BJ (cell line): ENCODE measurements around the gene TXNDC12. TPM values are rescaled to one million over a fixed set of nuclear protein-coding genes. Genes with fewer than 3 reads are reported as not detected.
"Not testable (repeated sequence)": the region's sequence is repeated elsewhere in the genome, so short reads cannot be mapped to it uniquely, and the experiment has no call there.

Source experiments
- CTCF ChIA-PET: fragments of 350-600 bp; formaldehyde crosslinking; extraction: SDS; loops from one replicate; lab custom pipeline; 2021; ENCODE audit warnings: antibody characterized with exemption, inconsistent platforms; lab: Yijun Ruan, JAX
- POLR2A ChIA-PET: fragments of 300-600 bp; sonication (Branson Sonifier 250); formaldehyde crosslinking; extraction: SDS; loops from one replicate; lab custom pipeline; 2021; ENCODE audit warnings: antibody characterized with exemption; lab: Charles Lee
- DNase-seq: peaks from one replicate; pipeline ENCODE4 v3.0.0-alpha.2; 2011; ENCODE audit warnings: low read depth
- H3K27me3 ChIP-seq: 2 replicates; pipeline ENCODE4 v1.6.0; 2011; ENCODE audit warnings: low read length; ENCODE audit not compliant: control insufficient read depth, insufficient read depth
- H3K36me3 ChIP-seq: 2 replicates; pipeline ENCODE4 v1.5.1; 2011; ENCODE audit warnings: low read length; ENCODE audit not compliant: control insufficient read depth, insufficient read depth
- H3K4me3 ChIP-seq: 2 replicates; pipeline ENCODE4 v1.5.1; 2011; ENCODE audit warnings: low read depth, mild to moderate bottlenecking, control low read depth, low read length
- CTCF ChIP-seq: IDR thresholded peaks from 2 replicates; pipeline ENCODE4 v1.5.1; 2011; ENCODE audit warnings: low read depth, mild to moderate bottlenecking, control low read depth, inconsistent platforms, low read length, moderate library complexity; ENCODE audit not compliant: insufficient read depth
- polyA plus RNA-seq: library from polyadenylated mRNA; depleted of rRNA; stranded (reverse); fragments of >200 nt; gene quantifications from 2 replicates; pipeline ENCODE4 v1.2.3, GENCODE V29; 2011

TXNDC12 gene
- polyA plus RNA-seq, 1 experiment: 53.9 TPM

GRCh38 chr1:52026278-52026677, 28.7 kb downstream of the TXNDC12 start:
- POLR2A ChIA-PET: no interaction called here

GRCh38 chr1:52022133-52022532, 32.9 kb downstream of the TXNDC12 start:
- CTCF ChIA-PET: interaction anchor here (0.6 kb wide), 1 partner anchor 317 kb away, joined by 3 read pairs; no protein-coding TSS in a partner anchor
- Histone ChIP-seq H3K4me3 (no peak overlapping the region), H3K27me3 (no peaks in the 10 kb centered on the region), H3K36me3 (peaks cover 10% of the 10 kb centered on the region)
- DNase-seq: no peak
- POLR2A ChIA-PET: no interaction called here
- no peak for TF ChIP-seq CTCF

More at GRCh38 chr1:52026278-52026677, 28.7 kb downstream of the TXNDC12 start:
- Histone ChIP-seq H3K36me3 (peaks cover 12% of the 10 kb centered on the region), H3K27me3 (no peaks in the 10 kb centered on the region), H3K4me3 (no peak overlapping the region)
- CTCF ChIA-PET: no interaction called here
- DNase-seq: no peak
- no peak for TF ChIP-seq CTCF

GRCh38 chr1:52008071-52008809, 46.8 kb downstream of the TXNDC12 start:
- Histone ChIP-seq H3K27me3 (no peaks in the 10 kb centered on the region), H3K4me3 (no peak overlapping the region), H3K36me3 (no peaks in the 10 kb centered on the region)
- no peak for TF ChIP-seq CTCF
- DNase-seq: no peak
- ChIA-PET CTCF (no interaction called here), POLR2A (no interaction called here)

- no peaks in the 10 kb centered on the region for H3K27me3 ChIP-seq
- DNase-seq: no peak
- H3K36me3 ChIP-seq: no peaks in the 10 kb centered on the region
- TF ChIP-seq CTCF: no peak
- no peak overlapping the region for H3K4me3 ChIP-seq
- ChIA-PET POLR2A (no interaction called here), CTCF (no interaction called here)
Observed at GRCh38 chr1:52007215-52008002, 47.6 kb downstream of the TXNDC12 start.

GRCh38 chr1:52006081-52006553, 48.9 kb downstream of the TXNDC12 start:
- H3K4me3 ChIP-seq, H3K36me3 ChIP-seq, DNase-seq, H3K27me3 ChIP-seq, POLR2A ChIA-PET: not testable (repeated sequence)
- CTCF ChIA-PET: interaction anchor here (0.8 to 3.1 kb wide), 3 partner anchors 24 to 125 kb away, joined by 3 to 39 read pairs (median 3); no protein-coding TSS in a partner anchor

GRCh38 chr1:52005548-52005947, 49.4 kb downstream of the TXNDC12 start:
- peak; percentile 64 for DNase-seq
- H3K4me3 ChIP-seq, H3K36me3 ChIP-seq, H3K27me3 ChIP-seq: not testable (repeated sequence)
- CTCF ChIA-PET: interaction anchor here (0.8 to 3.1 kb wide), 5 partner anchors 9 to 125 kb away, joined by 3 to 39 read pairs (median 3); no protein-coding TSS in a partner anchor
- POLR2A ChIA-PET: interaction anchor here (0.6 kb wide), 1 partner anchor 165 kb away, joined by 4 read pairs; no protein-coding TSS in a partner anchor
